Stimulated activated naive CD4-positive, alpha-beta T cell treated with Interleukin-2 at 50 U/mL for 16 hours (primary cell): ENCODE results near the gene ITPR1.

Source experiments
- DNase-seq: peaks from one replicate; lab custom pipeline; 2025; lab: John Stamatoyannopoulos, UW

ITPR1 gene

GRCh38 chr3:4686619-4687018 is 193.5 kb downstream of the ITPR1 start:
- DNase-seq: no peak

- DNase-seq: no peak
Observed at GRCh38 chr3:4687167-4687566, 194.0 kb downstream of the ITPR1 start.

GRCh38 chr3:4687596-4687995 is 194.4 kb downstream of the ITPR1 start:
- DNase-seq: no peak

GRCh38 chr3:4688411-4688810 is 195.3 kb downstream of the ITPR1 start:
- no peak for DNase-seq

GRCh38 chr3:4689021-4689420 is 195.9 kb downstream of the ITPR1 start:
- no peak for DNase-seq

- no peak for DNase-seq
Observed at GRCh38 chr3:4690277-4690676, 197.1 kb downstream of the ITPR1 start.

GRCh38 chr3:4693620-4694019 is 200.5 kb downstream of the ITPR1 start:
- no peak for DNase-seq

- no peak for DNase-seq
Observed at GRCh38 chr3:4695846-4696245, 202.7 kb downstream of the ITPR1 start.

- DNase-seq: no peak
Observed at GRCh38 chr3:4696266-4696665, 203.1 kb downstream of the ITPR1 start.

GRCh38 chr3:4698125-4698821 is 205.1 kb downstream of the ITPR1 start:
- DNase-seq: no peak

- DNase-seq: no peak
Observed at GRCh38 chr3:4703054-4703480, 209.9 kb downstream of the ITPR1 start.

GRCh38 chr3:4704552-4704951 is 211.4 kb downstream of the ITPR1 start:
- no peak for DNase-seq

- DNase-seq: no peak
Observed at GRCh38 chr3:4707324-4707723, 214.2 kb downstream of the ITPR1 start.

GRCh38 chr3:4708230-4708629 is 215.1 kb downstream of the ITPR1 start:
- DNase-seq: no peak

- DNase-seq: no peak
Observed at GRCh38 chr3:4709341-4709740, 216.2 kb downstream of the ITPR1 start.

- DNase-seq: no peak
Observed at GRCh38 chr3:4710191-4710590, 217.0 kb downstream of the ITPR1 start.

- no peak for DNase-seq
Observed at GRCh38 chr3:4711680-4711992, 218.5 kb downstream of the ITPR1 start.

GRCh38 chr3:4712109-4712508 is 219.0 kb downstream of the ITPR1 start:
- DNase-seq: no peak

- DNase-seq: no peak
Observed at GRCh38 chr3:4714045-4714444, 220.9 kb downstream of the ITPR1 start.

- DNase-seq: no peak
Observed at GRCh38 chr3:4716266-4716665, 223.1 kb downstream of the ITPR1 start.

- DNase-seq: no peak
Observed at GRCh38 chr3:4716706-4717362, 223.7 kb downstream of the ITPR1 start.

- DNase-seq: no peak
Observed at GRCh38 chr3:4717363-4717740, 224.2 kb downstream of the ITPR1 start.

GRCh38 chr3:4718179-4718736 is 225.1 kb downstream of the ITPR1 start:
- no peak for DNase-seq

- DNase-seq: no peak
Observed at GRCh38 chr3:4719046-4719501, 225.9 kb downstream of the ITPR1 start.
